KMS-11 (cell line): Measurements from ENCODE around the gene NFYA.

Experiments used
- H2AFZ ChIP-seq: fragments of 200-600 bp; sonication (generic); 2 replicates; pipeline ENCODE4 v1.6.1; 2016; ENCODE audit warnings: antibody characterized with exemption, mixed run types, low read depth
- H3K27ac ChIP-seq: fragments of 200-600 bp; sonication (generic); 2 replicates; pipeline ENCODE4 v1.6.1; 2016; ENCODE audit warnings: mild to moderate bottlenecking, mixed run types
- H3K27me3 ChIP-seq: fragments of 200-600 bp; sonication (generic); 2 replicates; pipeline ENCODE4 v1.6.1; 2017; ENCODE audit warnings: mild to moderate bottlenecking, low read depth, mixed run types, moderate library complexity; ENCODE audit not compliant: insufficient read depth
- H3K36me3 ChIP-seq: fragments of 200-600 bp; sonication (generic); 2 replicates; pipeline ENCODE4 v1.6.1; 2017; ENCODE audit warnings: mild to moderate bottlenecking, mixed run types; ENCODE audit not compliant: insufficient read depth
- H3K4me1 ChIP-seq: fragments of 200-600 bp; sonication (generic); 2 replicates; pipeline ENCODE4 v1.6.1; 2016; ENCODE audit warnings: mild to moderate bottlenecking, low read depth, mixed run types; ENCODE audit not compliant: poor library complexity, severe bottlenecking
- H3K4me2 ChIP-seq: fragments of 200-600 bp; sonication (generic); 2 replicates; pipeline ENCODE4 v1.7.0; 2016; ENCODE audit warnings: mild to moderate bottlenecking, mixed run types
- H3K4me3 ChIP-seq: fragments of 200-600 bp; sonication (generic); IDR thresholded peaks from 2 replicates; pipeline ENCODE4 v1.6.1; 2017; ENCODE audit warnings: low read depth, low read length, mixed read lengths; ENCODE audit not compliant: insufficient read depth
- H3K79me2 ChIP-seq: fragments of 200-600 bp; sonication (generic); 2 replicates; pipeline ENCODE4 v1.6.1; 2016; ENCODE audit warnings: low read depth, mixed run types; ENCODE audit not compliant: insufficient read depth
- H3K9ac ChIP-seq: fragments of 200-600 bp; sonication (generic); 2 replicates; pipeline ENCODE4 v1.6.1; 2016; ENCODE audit warnings: mild to moderate bottlenecking, mixed run types
- H4K20me1 ChIP-seq: fragments of 200-600 bp; sonication (generic); 2 replicates; pipeline ENCODE4 v1.6.1; 2016; ENCODE audit warnings: mild to moderate bottlenecking, mixed run types; ENCODE audit not compliant: insufficient read depth
- CTCF ChIP-seq: fragments of 200-600 bp; sonication (generic); conservative IDR thresholded peaks from 2 replicates; pipeline ENCODE4 v1.6.1; 2017; ENCODE audit warnings: low read depth, mild to moderate bottlenecking, antibody characterized with exemption, low read length, moderate library complexity, mixed read lengths

The NFYA gene

GRCh38 chr6:41036186-41036585 lies 36.6 kb upstream of the NFYA start:
- H3K4me2 ChIP-seq, result no peak overlapping the region
- no peak overlapping the region for H3K4me3 ChIP-seq
- no peak overlapping the region for H2AFZ ChIP-seq
- no peak overlapping the region for H3K27ac ChIP-seq
- TF ChIP-seq CTCF, result no peak
- no peaks in the 10 kb centered on the region for H3K36me3 ChIP-seq
- no peaks in the 10 kb centered on the region for H3K79me2 ChIP-seq
- H4K20me1 ChIP-seq, result no peaks in the 10 kb centered on the region
- H3K27me3 ChIP-seq, result no peaks in the 10 kb centered on the region
- H3K4me1 ChIP-seq, result no peaks in the 10 kb centered on the region
- no peak overlapping the region for H3K9ac ChIP-seq

GRCh38 chr6:41036601-41037000 lies 36.2 kb upstream of the NFYA start:
- no peaks in the 10 kb centered on the region for H3K79me2 ChIP-seq
- H3K27ac ChIP-seq, result no peak overlapping the region
- H2AFZ ChIP-seq, result no peak overlapping the region
- no peak overlapping the region for H3K4me3 ChIP-seq
- no peaks in the 10 kb centered on the region for H3K4me1 ChIP-seq
- no peaks in the 10 kb centered on the region for H4K20me1 ChIP-seq
- TF ChIP-seq CTCF, result no peak
- H3K27me3 ChIP-seq, result no peaks in the 10 kb centered on the region
- H3K9ac ChIP-seq, result no peak overlapping the region
- H3K36me3 ChIP-seq, result no peaks in the 10 kb centered on the region
- no peak overlapping the region for H3K4me2 ChIP-seq

- no peaks in the 10 kb centered on the region for H3K4me1 ChIP-seq
- TF ChIP-seq CTCF, result no peak
- no peak overlapping the region for H3K4me3 ChIP-seq
- H3K79me2 ChIP-seq, result no peaks in the 10 kb centered on the region
- H3K9ac ChIP-seq, result no peak overlapping the region
- H2AFZ ChIP-seq, result no peak overlapping the region
- no peaks in the 10 kb centered on the region for H3K27me3 ChIP-seq
- H3K27ac ChIP-seq, result no peak overlapping the region
- H4K20me1 ChIP-seq, result no peaks in the 10 kb centered on the region
- no peak overlapping the region for H3K4me2 ChIP-seq
- H3K36me3 ChIP-seq, result no peaks in the 10 kb centered on the region
These were observed 35.5 kb upstream of the NFYA start for GRCh38 chr6:41037107-41037900.

- H3K36me3 ChIP-seq, result no peaks in the 10 kb centered on the region
- H3K4me2 ChIP-seq, result no peak overlapping the region
- H3K27ac ChIP-seq, result no peak overlapping the region
- no peaks in the 10 kb centered on the region for H3K79me2 ChIP-seq
- H3K4me1 ChIP-seq, result no peaks in the 10 kb centered on the region
- H3K4me3 ChIP-seq, result no peak overlapping the region
- no peak for TF ChIP-seq CTCF
- H2AFZ ChIP-seq, result no peak overlapping the region
- no peaks in the 10 kb centered on the region for H4K20me1 ChIP-seq
- H3K27me3 ChIP-seq, result no peaks in the 10 kb centered on the region
- H3K9ac ChIP-seq, result no peak overlapping the region
These were observed 34.6 kb upstream of the NFYA start for GRCh38 chr6:41038205-41038604.
